DND-41 (cell line): Measurements from ENCODE around the gene ARPC4.
"Not testable (repeated sequence)": the region's sequence is repeated elsewhere in the genome, so short reads cannot be mapped to it uniquely, and the experiment has no call there.

Source experiments
- ATAC-seq: fragments of 200-7000 bp; cut with Tn5 transposase; 3 replicates; pipeline ENCODE4 v1.9.1; 2021; ENCODE audit warnings: low read depth; ENCODE audit not compliant: insufficient read depth
- DNase-seq: peaks from one replicate; pipeline ENCODE4 v3.0.0-alpha.2; 2020
- H2AFZ ChIP-seq: 2 replicates; pipeline ENCODE4 v1.6.0; 2012; ENCODE audit warnings: low read depth, low read length
- H3K27ac ChIP-seq: 2 replicates; pipeline ENCODE4 v1.5.1; 2012; ENCODE audit warnings: low read length, inconsistent platforms
- H3K27me3 ChIP-seq: fragments of 200-600 bp; sonication (generic); 2 replicates; pipeline ENCODE4 v1.6.0; 2012; ENCODE audit warnings: low read length, mild to moderate bottlenecking, inconsistent platforms; ENCODE audit not compliant: insufficient read depth, poor library complexity
- H3K36me3 ChIP-seq: 2 replicates; pipeline ENCODE4 v1.5.1; 2012; ENCODE audit warnings: low read length, inconsistent platforms; ENCODE audit not compliant: insufficient read depth
- H3K4me1 ChIP-seq: 2 replicates; pipeline ENCODE4 v1.5.1; 2012; ENCODE audit warnings: mild to moderate bottlenecking, low read length; ENCODE audit not compliant: insufficient read depth
- H3K4me2 ChIP-seq: 2 replicates; pipeline ENCODE4 v1.6.0; 2012; ENCODE audit warnings: mild to moderate bottlenecking, moderate library complexity, low read length, inconsistent platforms; ENCODE audit not compliant: insufficient read depth
- H3K4me3 ChIP-seq, 2 experiments: fragments of 200-600 bp in 1 of 2; shearing (Covaris generic) in 1 of 2; 2 replicates each; pipeline ENCODE4 v1.5.1; 2012 to 2016; ENCODE audit warnings: inconsistent platforms in 2 of 2, low read length in 2 of 2, mild to moderate bottlenecking in 2 of 2, low read depth in 1 of 2, moderate library complexity in 1 of 2
- H3K79me2 ChIP-seq: 2 replicates; pipeline ENCODE4 v1.6.0; 2012; ENCODE audit warnings: low read length, inconsistent platforms; ENCODE audit not compliant: insufficient read depth
- H3K9ac ChIP-seq: 2 replicates; pipeline ENCODE4 v1.6.0; 2012; ENCODE audit warnings: low read depth, mild to moderate bottlenecking, inconsistent platforms, low read length, moderate library complexity
- H3K9me3 ChIP-seq: 2 replicates; pipeline ENCODE4 v1.5.1; 2012; ENCODE audit warnings: low read length, moderate library complexity, mild to moderate bottlenecking, inconsistent platforms; ENCODE audit not compliant: insufficient read depth, severe bottlenecking
- H4K20me1 ChIP-seq: 2 replicates; pipeline ENCODE4 v1.6.0; 2012; ENCODE audit warnings: low read length; ENCODE audit not compliant: insufficient read depth
- EZH2 ChIP-seq: IDR thresholded peaks from 3 replicates; pipeline ENCODE4 v1.6.1; 2012; ENCODE audit warnings: borderline replicate concordance, low read depth, mild to moderate bottlenecking, moderate library complexity, low read length, inconsistent platforms; ENCODE audit not compliant: severe bottlenecking
- TF ChIP-seq, protein P1 (sequence below): IDR thresholded peaks from 2 replicates; pipeline ENCODE4 v1.5.1; 2012; ENCODE audit warnings: borderline replicate concordance, low read length, moderate library complexity, mild to moderate bottlenecking; ENCODE audit not compliant: poor library complexity, severe bottlenecking; ENCODE audit errors: extremely low read depth

ARPC4 gene

DNA sequence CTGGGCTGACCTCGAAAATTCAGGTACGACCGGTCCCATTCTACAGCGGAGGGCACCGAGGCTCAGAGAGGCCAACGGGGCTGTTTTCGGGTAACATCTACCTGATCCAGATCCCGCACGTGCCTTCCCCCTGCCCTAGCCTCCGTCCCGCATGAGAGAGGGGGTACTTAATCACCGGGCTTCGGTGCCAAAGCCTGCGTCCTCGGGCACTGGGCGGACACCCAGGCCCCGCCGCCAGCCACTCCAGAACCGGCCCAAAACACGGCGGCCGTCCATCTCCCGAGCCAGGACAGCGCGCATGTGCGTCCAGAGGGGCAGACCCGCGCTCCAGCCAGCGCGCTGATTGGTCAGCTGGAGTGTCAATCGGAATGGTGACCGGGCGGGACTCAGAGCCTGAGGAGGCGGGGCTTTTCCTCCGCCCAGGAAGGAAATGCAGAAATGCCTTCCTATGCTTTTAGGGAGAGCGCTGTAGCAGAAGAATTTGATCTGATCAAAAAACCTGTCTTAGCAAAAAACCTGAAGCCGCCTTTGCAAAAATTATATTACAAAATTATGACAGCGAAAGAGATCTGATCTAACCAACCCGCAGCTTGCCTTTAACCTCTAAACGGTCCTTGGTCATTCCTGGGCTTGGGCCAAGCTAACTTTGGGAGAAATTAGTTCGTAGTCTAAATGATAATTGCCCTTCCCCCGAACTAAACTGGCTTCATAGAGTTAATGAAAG, 51.0 kb downstream of the ARPC4 start, which contains the start of gene RPUSD3:
RPUSD3 (minus strand) TSS at position 294 of the 724 bp plus-strand sequence; CDS start at position 276, 18 bp downstream.
- TF ChIP-seq, protein P1, sequence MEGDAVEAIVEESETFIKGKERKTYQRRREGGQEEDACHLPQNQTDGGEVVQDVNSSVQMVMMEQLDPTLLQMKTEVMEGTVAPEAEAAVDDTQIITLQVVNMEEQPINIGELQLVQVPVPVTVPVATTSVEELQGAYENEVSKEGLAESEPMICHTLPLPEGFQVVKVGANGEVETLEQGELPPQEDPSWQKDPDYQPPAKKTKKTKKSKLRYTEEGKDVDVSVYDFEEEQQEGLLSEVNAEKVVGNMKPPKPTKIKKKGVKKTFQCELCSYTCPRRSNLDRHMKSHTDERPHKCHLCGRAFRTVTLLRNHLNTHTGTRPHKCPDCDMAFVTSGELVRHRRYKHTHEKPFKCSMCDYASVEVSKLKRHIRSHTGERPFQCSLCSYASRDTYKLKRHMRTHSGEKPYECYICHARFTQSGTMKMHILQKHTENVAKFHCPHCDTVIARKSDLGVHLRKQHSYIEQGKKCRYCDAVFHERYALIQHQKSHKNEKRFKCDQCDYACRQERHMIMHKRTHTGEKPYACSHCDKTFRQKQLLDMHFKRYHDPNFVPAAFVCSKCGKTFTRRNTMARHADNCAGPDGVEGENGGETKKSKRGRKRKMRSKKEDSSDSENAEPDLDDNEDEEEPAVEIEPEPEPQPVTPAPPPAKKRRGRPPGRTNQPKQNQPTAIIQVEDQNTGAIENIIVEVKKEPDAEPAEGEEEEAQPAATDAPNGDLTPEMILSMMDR, result no peak
- no peak for TF ChIP-seq EZH2
- H3K79me2 ChIP-seq, result peaks cover 11% of the 10 kb centered on the region
- H3K9ac ChIP-seq, result peak within 1 kb of the TSS; percentile 72
- peak; percentile 95 for DNase-seq
- peak; percentile 98 for ATAC-seq
- no peaks in the 10 kb centered on the region for H3K27me3 ChIP-seq
- H2AFZ ChIP-seq, result peak within 1 kb of the TSS; percentile 97
- no peaks in the 10 kb centered on the region for H4K20me1 ChIP-seq
- H3K4me1 ChIP-seq, result peaks cover 21% of the 10 kb centered on the region
- H3K9me3 ChIP-seq, result no peaks in the 10 kb centered on the region
- H3K36me3 ChIP-seq, result peaks cover 29% of the 10 kb centered on the region
- H3K4me2 ChIP-seq, result peak within 1 kb of the TSS; percentile 93
- H3K27ac ChIP-seq, result peak within 1 kb of the TSS; percentile 62
- peak within 1 kb of the TSS; percentile 78 to 91 for H3K4me3 ChIP-seq

DNA sequence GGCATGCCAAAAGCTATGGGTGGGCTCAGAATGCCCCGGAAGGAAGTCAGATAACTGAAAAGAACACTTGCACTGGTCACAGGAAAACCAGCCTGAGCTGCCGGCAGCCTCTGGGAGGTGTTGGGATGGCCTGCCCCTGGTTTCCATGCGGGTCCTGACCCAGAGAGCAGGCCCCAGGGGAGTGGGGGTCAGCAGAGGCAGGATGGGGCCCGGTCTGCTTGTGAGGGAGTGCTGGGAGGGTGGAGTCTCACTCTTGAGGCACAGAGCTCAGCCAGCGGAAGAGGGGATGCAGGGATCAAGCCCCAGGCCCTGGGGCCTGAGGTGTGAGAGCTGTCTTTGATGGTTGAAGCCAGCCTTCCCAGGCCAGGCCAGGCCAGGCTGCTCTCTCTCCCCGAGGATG, 53.3 kb downstream of the ARPC4 start:
- Histone ChIP-seq H3K4me3 (no peak overlapping the region), H3K27me3 (no peaks in the 10 kb centered on the region), H2AFZ (no peak overlapping the region), H3K27ac (no peak overlapping the region), H3K9me3 (no peaks in the 10 kb centered on the region), H3K79me2 (peaks cover 11% of the 10 kb centered on the region), H4K20me1 (no peaks in the 10 kb centered on the region), H3K4me1 (peaks cover 21% of the 10 kb centered on the region), H3K4me2 (no peak overlapping the region), H3K9ac (no peak overlapping the region), H3K36me3 (peaks cover 11% of the 10 kb centered on the region)
- no peak for DNase-seq
- TF ChIP-seq, protein P1, result no peak
- TF ChIP-seq EZH2, result no peak
- no peak for ATAC-seq

DNA sequence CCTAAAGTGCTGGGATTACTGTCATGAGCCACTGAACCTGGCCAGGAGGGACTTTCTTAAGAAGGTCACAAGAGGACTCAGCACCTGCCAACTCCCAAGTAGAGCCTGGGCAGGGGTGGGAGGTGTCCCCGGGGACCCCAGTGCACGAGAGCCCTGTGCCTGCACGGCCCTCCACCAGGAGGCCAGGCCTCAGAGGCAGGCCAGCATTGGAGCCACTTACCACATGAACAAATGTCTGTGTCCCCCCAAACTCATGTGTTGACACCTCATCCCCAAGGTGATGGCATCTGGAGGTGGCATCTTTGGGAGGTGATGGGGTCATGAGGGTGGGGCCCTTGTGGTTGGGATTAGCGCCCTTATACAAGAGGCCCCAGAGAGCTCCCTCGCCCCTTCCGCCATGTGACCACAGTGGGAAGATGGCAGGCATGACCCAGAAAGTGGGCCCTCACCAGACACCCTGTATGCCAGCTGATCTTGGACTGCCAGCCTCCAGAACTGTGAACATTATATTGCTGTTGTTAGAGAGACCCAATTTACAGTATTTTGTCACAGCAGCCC, 54.1 kb downstream of the ARPC4 start:
- Histone ChIP-seq H3K4me2 (no peak overlapping the region), H3K9me3 (no peaks in the 10 kb centered on the region), H3K27ac (no peak overlapping the region), H3K4me1 (peaks cover 19% of the 10 kb centered on the region), H2AFZ (no peak overlapping the region), H3K9ac (no peak overlapping the region), H3K79me2 (peaks cover 11% of the 10 kb centered on the region), H3K27me3 (no peaks in the 10 kb centered on the region), H4K20me1 (no peaks in the 10 kb centered on the region), H3K4me3 (no peak overlapping the region), H3K36me3 (peaks cover 3% of the 10 kb centered on the region)
- TF ChIP-seq EZH2, result no peak
- TF ChIP-seq, protein P1, result no peak
- DNase-seq (no peak), ATAC-seq (no peak)

DNA sequence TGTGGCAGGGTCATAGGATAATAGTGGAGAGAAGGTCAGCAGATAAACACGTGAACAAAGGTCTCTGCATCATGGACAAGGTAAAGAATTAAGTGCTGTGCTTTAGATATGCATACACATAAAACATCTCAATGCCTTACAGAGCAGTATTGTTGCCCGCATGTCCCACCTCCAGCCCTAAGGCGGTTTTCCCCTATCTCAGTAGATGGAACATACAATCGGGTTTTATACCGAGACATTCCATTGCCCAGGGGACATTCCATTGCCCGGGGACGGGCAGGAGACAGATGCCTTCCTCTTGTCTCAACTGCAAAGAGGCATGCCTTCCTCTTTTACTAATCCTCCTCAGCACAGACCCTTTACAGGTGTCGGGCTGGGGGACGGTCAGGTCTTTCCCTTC, 55.0 kb downstream of the ARPC4 start:
- not testable (repeated sequence) for H3K36me3 ChIP-seq, H3K9ac ChIP-seq, H3K4me3 ChIP-seq, H4K20me1 ChIP-seq, H3K27ac ChIP-seq, ATAC-seq, H3K9me3 ChIP-seq, H3K4me2 ChIP-seq, H2AFZ ChIP-seq, DNase-seq, H3K27me3 ChIP-seq, H3K79me2 ChIP-seq
- peaks cover 10% of the 10 kb centered on the region for H3K4me1 ChIP-seq
